Activated CD8-positive, alpha-beta T cell treated with anti-CD3 and anti-CD28 coated beads for 36 hours (primary cell): ENCODE results near the gene SNX32. TPM values are rescaled to one million over a fixed set of nuclear protein-coding genes. Genes with fewer than 3 reads are reported as not detected.

Experiments used
- ATAC-seq: fragments of 200-7000 bp; cut with Tn5 transposase; one replicate; pipeline ENCODE4 v1.10.0; 2021; ENCODE audit warnings: mild to moderate bottlenecking, moderate library complexity
- CTCF ChIA-PET: fragments of 350-600 bp; sonication (Branson Sonifier 250); formaldehyde crosslinking; loops from one replicate; lab custom pipeline; 2021; ENCODE audit warnings: antibody characterized with exemption; lab: Charles Lee
- POLR2A ChIA-PET: fragments of 350-600 bp; sonication (Branson Sonifier 250); formaldehyde crosslinking; loops from one replicate; lab custom pipeline; 2021; ENCODE audit warnings: antibody characterized with exemption; lab: Charles Lee
- DNase-seq: peaks from one replicate; pipeline ENCODE4 v3.0.0-alpha.2; 2020
- H3K27ac Mint-ChIP-seq: one replicate; pipeline ENCODE4 v1.8.0; 2021; ENCODE audit warnings: mild to moderate bottlenecking, mixed read lengths
- H3K27me3 Mint-ChIP-seq: one replicate; pipeline ENCODE4 v1.8.0; 2021; ENCODE audit warnings: mixed read lengths
- H3K36me3 Mint-ChIP-seq: one replicate; pipeline ENCODE4 v1.8.0; 2021; ENCODE audit warnings: low read depth, mixed read lengths
- H3K4me1 Mint-ChIP-seq: one replicate; pipeline ENCODE4 v1.8.0; 2021; ENCODE audit warnings: low read depth, mixed read lengths
- H3K4me3 Mint-ChIP-seq: one replicate; pipeline ENCODE4 v1.8.0; 2021; ENCODE audit warnings: mild to moderate bottlenecking, moderate library complexity, mixed read lengths
- H3K9me3 Mint-ChIP-seq: one replicate; pipeline ENCODE4 v1.8.0; 2021; ENCODE audit warnings: mixed read lengths
- intact Hi-C: fragments of 100-400 bp; cut with micrococcal nuclease; formaldehyde crosslinking; loops from one replicate; pipeline ENCODE4 v1.10.0; 2022
- total RNA-seq, 2 experiments: library from RNA; stranded (reverse); gene quantifications; one replicate each; pipeline ENCODE4 v1.2.3, GENCODE V29; 2021
- TF ChIP-seq, protein P1 (sequence below): fragments of 200-600 bp; IDR thresholded peaks from one replicate; pipeline ENCODE4 v1.8.0; 2022; ENCODE audit warnings: antibody characterized with exemption, mild to moderate bottlenecking

Gene SNX32
- total RNA-seq, 2 experiments from 2014 or later, result 1.6 to 2.1 TPM

DNA sequence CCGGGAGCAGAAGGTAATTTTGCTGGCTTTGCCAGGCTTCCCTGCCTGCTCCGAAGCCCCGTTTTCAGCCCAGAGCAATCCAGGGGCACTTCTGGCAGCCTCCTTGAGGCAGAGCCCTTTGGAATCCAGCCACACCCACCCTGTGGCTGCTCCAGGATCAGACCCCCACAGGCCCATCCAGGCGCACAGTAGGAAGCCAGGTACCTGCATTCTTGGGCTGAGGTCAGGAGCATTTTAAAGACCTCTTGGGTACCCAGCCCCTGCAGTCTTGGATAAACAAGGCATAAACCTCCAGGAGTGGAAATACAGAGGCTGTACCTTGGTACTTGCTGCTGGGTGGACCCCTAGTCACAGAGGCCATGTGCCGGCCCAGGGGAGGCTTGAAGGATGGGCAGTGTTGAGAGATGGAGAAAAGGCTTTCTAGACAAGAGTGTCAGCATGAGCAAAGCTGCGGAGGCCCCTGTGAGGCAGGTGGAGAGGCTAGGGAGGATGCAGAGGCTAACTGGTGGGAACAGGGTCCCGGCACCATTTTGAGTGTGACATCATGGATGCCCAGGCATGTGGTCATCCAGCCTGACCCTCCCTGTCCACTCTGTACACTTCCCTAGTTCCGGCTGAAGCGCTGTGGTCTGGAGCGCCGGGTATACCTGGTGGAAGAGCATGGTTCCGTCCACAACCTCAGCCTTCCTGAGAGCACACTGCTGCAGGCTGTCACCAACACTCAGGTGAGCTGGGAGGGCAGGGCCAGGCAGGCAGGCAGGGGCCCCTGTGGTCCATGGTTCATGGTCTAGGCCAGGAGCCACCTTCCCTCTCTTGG lies 30.3 kb downstream of the SNX32 start:
- POLR2A ChIA-PET, result interaction anchor here (1.3 to 29.8 kb wide), 4 partner anchors 5 to 249 kb away, joined by 3 to 560 read pairs (median 182); partner anchors contain the start of genes CCDC85B, CFL1, CTSW and EFEMP2

DNA sequence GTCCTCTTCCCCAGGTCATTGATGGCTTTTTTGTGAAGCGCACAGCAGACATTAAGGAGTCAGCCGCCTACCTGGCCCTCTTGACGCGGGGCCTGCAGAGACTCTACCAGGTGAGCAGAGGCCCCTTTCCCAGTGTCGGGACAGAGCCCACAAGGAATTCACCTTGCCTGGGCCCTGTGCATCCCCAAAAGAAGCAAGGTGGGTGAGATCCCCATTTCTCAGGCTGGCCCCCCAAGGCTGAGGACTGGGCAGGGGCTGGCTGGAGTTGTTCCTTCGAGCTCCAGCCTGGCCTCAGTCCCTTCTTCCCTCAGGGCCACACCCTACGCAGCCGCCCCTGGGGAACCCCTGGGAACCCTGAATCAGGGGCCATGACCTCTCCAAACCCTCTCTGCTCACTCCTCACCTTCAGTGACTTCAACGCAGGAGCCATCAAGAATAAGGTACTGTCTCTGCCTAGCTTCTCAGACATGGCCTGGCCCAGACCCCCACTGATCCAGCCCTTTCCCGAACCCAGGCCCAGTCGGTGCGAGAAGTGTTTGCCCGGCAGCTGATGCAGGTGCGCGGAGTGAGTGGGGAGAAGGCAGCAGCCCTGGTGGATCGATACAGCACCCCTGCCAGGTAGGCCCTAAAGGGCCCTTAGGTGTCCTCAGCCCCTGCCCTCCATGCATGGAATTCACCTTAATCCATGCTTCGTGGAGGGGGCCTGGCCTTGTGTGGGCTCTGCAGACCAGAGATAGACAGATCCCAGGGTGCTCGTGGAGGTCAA lies 31.1 kb downstream of the SNX32 start:
- Mint-ChIP-seq H3K27me3 (no peaks in the 10 kb centered on the region), H3K4me1 (peaks cover 19% of the 10 kb centered on the region), H3K36me3 (peaks cover 44% of the 10 kb centered on the region), H3K27ac (no peak overlapping the region), H3K4me3 (no peak overlapping the region), H3K9me3 (no peaks in the 10 kb centered on the region)
- no peak for ATAC-seq
- no peak for DNase-seq
- ChIA-PET CTCF (interaction anchor here (12.3 kb wide), 1 partner anchor 23 kb away, joined by 283 read pairs; the partner anchor contains the start of genes CCDC85B and FIBP), POLR2A (interaction anchor here (1.2 to 29.8 kb wide), 3 partner anchors 8 to 32 kb away, joined by 3 to 560 read pairs (median 182); partner anchors contain the start of genes CCDC85B, CFL1, CTSW and FIBP)
- TF ChIP-seq, protein P1, sequence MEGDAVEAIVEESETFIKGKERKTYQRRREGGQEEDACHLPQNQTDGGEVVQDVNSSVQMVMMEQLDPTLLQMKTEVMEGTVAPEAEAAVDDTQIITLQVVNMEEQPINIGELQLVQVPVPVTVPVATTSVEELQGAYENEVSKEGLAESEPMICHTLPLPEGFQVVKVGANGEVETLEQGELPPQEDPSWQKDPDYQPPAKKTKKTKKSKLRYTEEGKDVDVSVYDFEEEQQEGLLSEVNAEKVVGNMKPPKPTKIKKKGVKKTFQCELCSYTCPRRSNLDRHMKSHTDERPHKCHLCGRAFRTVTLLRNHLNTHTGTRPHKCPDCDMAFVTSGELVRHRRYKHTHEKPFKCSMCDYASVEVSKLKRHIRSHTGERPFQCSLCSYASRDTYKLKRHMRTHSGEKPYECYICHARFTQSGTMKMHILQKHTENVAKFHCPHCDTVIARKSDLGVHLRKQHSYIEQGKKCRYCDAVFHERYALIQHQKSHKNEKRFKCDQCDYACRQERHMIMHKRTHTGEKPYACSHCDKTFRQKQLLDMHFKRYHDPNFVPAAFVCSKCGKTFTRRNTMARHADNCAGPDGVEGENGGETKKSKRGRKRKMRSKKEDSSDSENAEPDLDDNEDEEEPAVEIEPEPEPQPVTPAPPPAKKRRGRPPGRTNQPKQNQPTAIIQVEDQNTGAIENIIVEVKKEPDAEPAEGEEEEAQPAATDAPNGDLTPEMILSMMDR, result no peak
- intact Hi-C loops, result no loop called here

More for the DNA sequence above, 30.3 kb downstream of the SNX32 start:
- Mint-ChIP-seq H3K4me1 (peaks cover 16% of the 10 kb centered on the region), H3K36me3 (peaks cover 44% of the 10 kb centered on the region), H3K27ac (no peak overlapping the region), H3K27me3 (no peaks in the 10 kb centered on the region), H3K4me3 (no peak overlapping the region), H3K9me3 (no peaks in the 10 kb centered on the region)
- CTCF ChIA-PET, result interaction anchor here (12.3 kb wide), 1 partner anchor 24 kb away, joined by 283 read pairs; the partner anchor contains the start of genes CCDC85B and FIBP
- intact Hi-C loops, result no loop called here
- DNase-seq (peak; percentile 2), ATAC-seq (no peak)
- TF ChIP-seq, protein P1, result no peak

DNA sequence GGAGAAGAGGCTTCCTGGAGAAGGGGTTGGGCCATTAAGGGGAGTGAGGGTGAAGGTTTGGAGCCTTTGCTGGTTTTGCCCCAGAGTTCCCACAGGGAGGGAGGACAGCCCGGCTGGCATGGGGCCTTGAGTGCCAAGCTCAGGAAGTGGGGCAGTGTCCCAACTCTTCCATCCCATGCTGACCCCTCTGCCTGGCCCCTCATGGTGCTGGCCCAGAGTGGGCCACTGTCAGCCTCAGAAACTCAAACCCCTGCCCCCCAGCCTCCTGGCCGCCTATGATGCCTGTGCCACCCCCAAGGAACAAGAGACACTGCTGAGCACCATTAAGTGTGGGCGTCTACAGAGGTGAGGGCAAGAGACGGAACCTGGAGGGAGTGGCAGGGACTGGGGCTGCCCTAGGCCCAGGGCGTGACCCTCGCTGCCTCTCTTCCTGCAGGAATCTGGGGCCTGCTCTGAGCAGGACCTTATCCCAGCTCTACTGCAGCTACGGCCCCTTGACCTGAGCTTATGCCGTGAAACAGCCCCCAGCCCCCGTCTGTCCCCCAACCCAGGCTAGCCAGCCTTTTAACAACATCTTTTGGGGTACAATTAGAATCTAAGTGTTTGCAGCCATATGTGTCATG lies 31.9 kb downstream of the SNX32 start:
- ChIA-PET CTCF (interaction anchor here (12.3 kb wide), 1 partner anchor 22 kb away, joined by 283 read pairs; the partner anchor contains the start of genes CCDC85B and FIBP), POLR2A (interaction anchor here (1.2 to 29.8 kb wide), 3 partner anchors 8 to 33 kb away, joined by 3 to 560 read pairs (median 182); partner anchors contain the start of genes CCDC85B, CFL1, CTSW and FIBP)
- Mint-ChIP-seq H3K4me1 (peaks cover 26% of the 10 kb centered on the region), H3K9me3 (no peaks in the 10 kb centered on the region), H3K27ac (no peak overlapping the region), H3K27me3 (no peaks in the 10 kb centered on the region), H3K36me3 (peaks cover 43% of the 10 kb centered on the region), H3K4me3 (no peak overlapping the region)
- DNase-seq, result no peak
- ATAC-seq, result no peak
- intact Hi-C loops, result no loop called here
- TF ChIP-seq, protein P1, result no peak

DNA sequence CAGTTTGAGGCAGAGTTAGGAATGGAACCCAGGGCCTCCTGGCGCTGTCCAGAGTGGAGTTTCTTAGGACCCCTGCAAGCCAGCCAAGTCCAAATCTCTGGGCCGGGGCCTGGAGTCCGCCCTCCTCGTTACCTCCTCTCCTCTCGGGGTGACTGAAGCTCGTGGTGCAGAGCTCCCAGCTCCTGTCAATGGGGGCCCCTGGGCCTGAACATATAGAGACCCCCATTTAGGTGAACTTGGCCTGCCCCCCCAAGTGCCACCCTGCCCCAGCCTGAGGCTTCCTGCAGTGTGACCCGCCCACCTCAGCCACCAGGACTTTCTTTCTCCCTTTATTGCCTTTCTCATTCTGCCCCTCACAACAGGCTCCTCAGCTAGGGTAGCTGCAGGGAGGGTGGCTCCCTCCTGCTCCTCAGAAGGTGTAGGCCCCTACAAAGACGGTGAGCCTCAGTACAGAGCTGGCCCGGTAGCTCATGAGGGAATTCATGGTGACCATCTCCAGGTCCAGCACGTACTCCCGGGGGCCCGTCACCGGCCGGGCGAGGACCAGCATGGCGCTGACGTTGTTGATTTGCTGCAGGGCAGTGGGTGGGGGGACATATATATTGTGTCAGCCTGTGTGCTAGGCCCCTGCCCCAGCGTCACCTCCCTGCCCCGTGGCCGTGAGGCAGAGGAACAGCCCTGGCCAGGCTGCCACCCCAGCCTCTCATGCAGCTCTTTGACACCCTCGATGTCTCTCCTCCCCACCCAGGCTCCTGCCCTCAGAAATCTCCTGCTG lies 32.9 kb downstream of the SNX32 start:
- H3K4me1 Mint-ChIP-seq, result peaks cover 32% of the 10 kb centered on the region
- no peak for DNase-seq
- H3K27ac Mint-ChIP-seq, result no peak overlapping the region
- CTCF ChIA-PET, result interaction anchor here (0.5 to 12.3 kb wide), 2 partner anchors 21 to 160 kb away, joined by 3 to 283 read pairs; partner anchors contain the start of genes CCDC85B and FIBP
- intact Hi-C loops, result no loop called here
- no peaks in the 10 kb centered on the region for H3K9me3 Mint-ChIP-seq
- H3K36me3 Mint-ChIP-seq, result peaks cover 33% of the 10 kb centered on the region
- no peak overlapping the region for H3K4me3 Mint-ChIP-seq
- TF ChIP-seq, protein P1, result no peak
- no peak for ATAC-seq
- no peaks in the 10 kb centered on the region for H3K27me3 Mint-ChIP-seq
- POLR2A ChIA-PET, result interaction anchor here (0.9 to 29.8 kb wide), 3 partner anchors 9 to 147 kb away, joined by 3 to 560 read pairs (median 182); partner anchors contain the start of genes CCDC85B, CFL1, CTSW and FIBP
